Measurements from ENCODE around the gene UGT3A2.
"Not testable (repeated sequence)": the region's sequence is repeated elsewhere in the genome, so short reads cannot be mapped to it uniquely, and the experiment has no call there.

UGT3A2 gene

GRCh38 chr5:36029914-36030313 is 36.8 kb downstream of the UGT3A2 start:
- in situ Hi-C loops (cut with MboI; ENCODE audit: low sequenced_read_pairs, unreplicated experiment), result no loop called here
- DNase-seq (ENCODE audit: low spot score), result no peak
- no peak for TF ChIP-seq CTCF (IDR thresholded peaks at IDR 0.05; ENCODE audit: borderline replicate concordance, control extremely low read depth, extremely low read depth, insufficient read depth, missing control alignments)

- in situ Hi-C loops (cut with MboI; ENCODE audit: low sequenced_read_pairs, unreplicated experiment), result no loop called here
- TF ChIP-seq CTCF (IDR thresholded peaks at IDR 0.05; ENCODE audit: borderline replicate concordance, control extremely low read depth, extremely low read depth, insufficient read depth, missing control alignments), result no peak
- no peak for DNase-seq (ENCODE audit: low spot score)
Measured at GRCh38 chr5:36028816-36029465, 37.7 kb downstream of the UGT3A2 start.

DNA sequence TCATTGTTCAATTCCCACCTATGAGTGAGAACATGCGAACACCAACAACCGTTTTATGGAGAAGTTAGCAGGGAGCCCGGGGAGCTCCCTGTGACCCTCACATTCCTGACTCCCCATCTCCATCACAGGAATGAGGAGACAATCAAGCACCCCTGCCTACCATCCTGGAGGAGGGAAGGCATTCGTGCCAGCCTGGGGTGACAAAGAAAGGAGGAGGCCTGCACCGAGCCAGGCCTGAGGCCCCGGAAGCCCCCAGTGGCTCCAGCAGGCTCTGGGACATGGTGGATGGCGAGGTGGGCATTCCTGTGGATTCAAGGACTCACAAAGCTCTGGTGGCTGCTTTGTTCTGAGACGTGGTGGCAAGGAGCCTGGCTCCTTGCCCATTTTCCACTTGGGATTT is 39.0 kb downstream of the UGT3A2 start:
- in situ Hi-C loops (cut with MboI; ENCODE audit: low sequenced_read_pairs, unreplicated experiment), result no loop called here
- TF ChIP-seq CTCF (IDR thresholded peaks at IDR 0.05; ENCODE audit: borderline replicate concordance, control extremely low read depth, extremely low read depth, insufficient read depth, missing control alignments), result no peak
- no peak for DNase-seq (ENCODE audit: low spot score)

DNA sequence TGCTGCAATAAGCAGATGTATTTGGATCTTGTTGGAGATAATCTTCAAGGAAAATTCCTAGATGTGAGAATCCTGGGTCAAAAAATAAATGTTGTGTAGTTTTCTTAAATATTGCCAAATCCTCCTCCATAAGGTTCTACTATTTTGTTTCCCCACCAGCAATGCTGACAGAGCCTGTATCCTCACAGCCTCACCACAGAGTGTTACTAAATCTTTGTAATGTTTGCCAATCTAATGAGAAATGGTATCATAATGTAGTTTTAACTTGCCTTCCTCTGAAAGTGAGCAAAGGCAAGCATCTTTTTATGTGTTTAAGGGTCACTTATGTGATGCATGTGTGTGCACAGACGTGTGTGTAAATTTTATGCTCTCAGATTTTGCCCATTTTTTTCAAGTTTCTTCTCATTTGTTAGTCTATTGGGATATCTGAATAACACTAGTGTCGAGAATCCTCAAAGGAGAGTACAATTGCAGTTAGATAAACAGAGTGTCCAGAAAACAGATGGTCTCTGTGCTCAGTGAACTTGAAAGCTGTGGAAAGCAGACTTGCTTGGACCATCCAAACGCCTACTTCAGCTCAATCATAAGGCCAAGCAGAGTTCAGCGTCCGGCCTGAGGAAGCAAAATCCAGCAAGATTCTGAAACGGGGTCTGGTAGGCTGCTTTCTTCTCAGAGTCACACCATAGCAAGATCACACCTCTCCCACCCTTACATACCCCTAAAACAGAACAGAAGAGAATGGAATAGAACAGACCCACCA is 39.8 kb downstream of the UGT3A2 start:
- in situ Hi-C loops (cut with MboI; ENCODE audit: low sequenced_read_pairs, unreplicated experiment), result no loop called here
- no peak for TF ChIP-seq CTCF (IDR thresholded peaks at IDR 0.05; ENCODE audit: borderline replicate concordance, control extremely low read depth, extremely low read depth, insufficient read depth, missing control alignments)
- DNase-seq (ENCODE audit: low spot score), result no peak

GRCh38 chr5:36022246-36022645 is 44.4 kb downstream of the UGT3A2 start:
- in situ Hi-C loops (cut with MboI; ENCODE audit: low sequenced_read_pairs, unreplicated experiment); DNase-seq (ENCODE audit: low spot score): not testable (repeated sequence)

GRCh38 chr5:36019584-36019983 is 47.1 kb downstream of the UGT3A2 start:
- in situ Hi-C loops (cut with MboI; ENCODE audit: low sequenced_read_pairs, unreplicated experiment); DNase-seq (ENCODE audit: low spot score): not testable (repeated sequence)

- no peak for DNase-seq (ENCODE audit: low spot score)
- in situ Hi-C loops (cut with MboI; ENCODE audit: low sequenced_read_pairs, unreplicated experiment), result no loop called here
- no peak for TF ChIP-seq CTCF (IDR thresholded peaks at IDR 0.05; ENCODE audit: borderline replicate concordance, control extremely low read depth, extremely low read depth, insufficient read depth, missing control alignments)
Measured at GRCh38 chr5:36017622-36018021, 49.1 kb downstream of the UGT3A2 start.
